CD14-positive monocyte (primary cell): Measurements from ENCODE around the gene TECPR1. TPM values are rescaled to one million over a fixed set of nuclear protein-coding genes. Genes with fewer than 3 reads are reported as not detected.

Experiments used
- DNase-seq, 3 donors: peaks; one replicate each; pipeline ENCODE4 v3.0.0-alpha.2; 2011 to 2022
- H2AFZ ChIP-seq: 2 replicates; pipeline ENCODE4 v1.6.0; 2012; ENCODE audit warnings: mild to moderate bottlenecking, low read depth, low read length, inconsistent platforms; ENCODE audit not compliant: insufficient read depth, poor library complexity, severe bottlenecking
- H3K27ac ChIP-seq, 2 donors: 1 replicate in 1 of 2; 2 replicates in 1 of 2; pipeline ENCODE4 v1.5.1; 2012 to 2013; ENCODE audit warnings: low read length in 2 of 2, control low read depth in 1 of 2, inconsistent platforms in 1 of 2, low read depth in 1 of 2, mild to moderate bottlenecking in 1 of 2
- H3K27me3 ChIP-seq, 2 donors: one replicate each; pipeline versions ENCODE4 v1.6.0 to v1.6.1; 2011 to 2013; ENCODE audit warnings: low read length in 2 of 2; ENCODE audit not compliant: control insufficient read depth in 2 of 2, insufficient read depth in 2 of 2
- H3K36me3 ChIP-seq, 2 donors: replicated peaks in 1 of 2; 1 replicate in 1 of 2; 2 replicates in 1 of 2; pipeline versions ENCODE4 v1.5.1 to v1.6.1; 2012 to 2013; ENCODE audit warnings: low read length in 2 of 2, control low read depth in 1 of 2, inconsistent platforms in 1 of 2, mild to moderate bottlenecking in 1 of 2; ENCODE audit not compliant: insufficient read depth in 2 of 2, control insufficient read depth in 1 of 2
- H3K4me1 ChIP-seq, 2 donors: 1 replicate in 1 of 2; 2 replicates in 1 of 2; pipeline versions ENCODE4 v1.5.1 to v1.6.1; 2012 to 2013; ENCODE audit warnings: low read length in 2 of 2, control low read depth in 1 of 2, inconsistent platforms in 1 of 2, mild to moderate bottlenecking in 1 of 2, moderate library complexity in 1 of 2; ENCODE audit not compliant: insufficient read depth in 2 of 2, control insufficient read depth in 1 of 2
- H3K4me2 ChIP-seq: replicated peaks from 2 replicates; pipeline ENCODE3; 2012; ENCODE audit warnings: low read length, moderate library complexity, mild to moderate bottlenecking; ENCODE audit not compliant: poor library complexity, severe bottlenecking; ENCODE audit errors: extremely low read depth
- H3K4me3 ChIP-seq, 3 experiments: fragments of 200-600 bp in 1 of 3; sonication (generic) in 1 of 3; replicated peaks in 1 of 3; 1 replicate in 2 of 3; 2 replicates in 1 of 3; pipeline ENCODE4 v1.5.1; 2011 to 2013; ENCODE audit warnings: low read length in 3 of 3, mild to moderate bottlenecking in 3 of 3, control low read depth in 2 of 3, low read depth in 2 of 3, inconsistent platforms in 1 of 3, moderate library complexity in 1 of 3
- H3K79me2 ChIP-seq: 2 replicates; pipeline ENCODE4 v1.6.0; 2012; ENCODE audit warnings: mild to moderate bottlenecking, control low read depth, inconsistent platforms, low read length, moderate library complexity; ENCODE audit not compliant: insufficient read depth
- H3K9ac ChIP-seq: 2 replicates; pipeline ENCODE4 v1.6.0; 2017; ENCODE audit warnings: low read length, mild to moderate bottlenecking; ENCODE audit not compliant: insufficient read depth, poor library complexity, severe bottlenecking
- H3K9me3 ChIP-seq, 2 donors: replicated peaks in 1 of 2; 1 replicate in 1 of 2; 2 replicates in 1 of 2; pipeline versions ENCODE4 v1.5.1 to v1.6.1; 2012 to 2013; ENCODE audit warnings: low read length in 2 of 2, control low read depth in 1 of 2; ENCODE audit not compliant: control insufficient read depth in 1 of 2, insufficient read depth in 1 of 2
- H4K20me1 ChIP-seq: 2 replicates; pipeline ENCODE4 v1.6.0; 2012; ENCODE audit warnings: mild to moderate bottlenecking, low read length, control low read depth, moderate library complexity; ENCODE audit not compliant: insufficient read depth
- H3K27ac Mint-ChIP-seq, 7 donors: one replicate each; pipeline ENCODE4 v1.8.0; 2020; ENCODE audit warnings: mild to moderate bottlenecking in 7 of 7, mixed read lengths in 7 of 7, moderate library complexity in 6 of 7, inconsistent platforms in 2 of 7
- H3K27me3 Mint-ChIP-seq, 3 donors: one replicate each; pipeline ENCODE4 v1.8.0; 2021 to 2022; ENCODE audit warnings: low read depth in 3 of 3, mild to moderate bottlenecking in 3 of 3, mixed read lengths in 3 of 3, moderate library complexity in 3 of 3, inconsistent platforms in 1 of 3
- H3K36me3 Mint-ChIP-seq, 2 donors: one replicate each; pipeline ENCODE4 v1.8.0; 2020; ENCODE audit warnings: mixed read lengths in 2 of 2, inconsistent platforms in 1 of 2, mild to moderate bottlenecking in 1 of 2
- H3K4me1 Mint-ChIP-seq: one replicate; pipeline ENCODE4 v1.8.0; 2020; ENCODE audit warnings: mild to moderate bottlenecking, mixed read lengths
- H3K4me3 Mint-ChIP-seq, 2 donors: one replicate each; pipeline ENCODE4 v1.8.0; 2020; ENCODE audit warnings: mild to moderate bottlenecking in 2 of 2, mixed read lengths in 2 of 2, moderate library complexity in 1 of 2
- H3K9me3 Mint-ChIP-seq, 7 donors: one replicate each; pipeline ENCODE4 v1.8.0; 2020 to 2022; ENCODE audit warnings: mixed read lengths in 7 of 7, mild to moderate bottlenecking in 6 of 7, moderate library complexity in 6 of 7, inconsistent platforms in 2 of 7
- CTCF ChIP-seq: fragments of 200-600 bp; IDR thresholded peaks from one replicate; pipeline ENCODE4 v1.8.0; 2022; ENCODE audit warnings: antibody characterized with exemption, mild to moderate bottlenecking
- WGBS: methylation state at CpG from one replicate; pipeline ENCODE4 v1.1.5; 2013; ENCODE audit warnings: missing lambda C conversion rate; ENCODE audit not compliant: insufficient coverage; 5-methylcytosine and 5-hydroxymethylcytosine counted together
- intact Hi-C, 2 donors: fragments of 100-400 bp; cut with micrococcal nuclease; formaldehyde crosslinking; loops; one replicate each; pipeline versions ENCODE4 v1.15.0 to v1.15.1; 2023
- polyA plus RNA-seq, 3 donors: library from polyadenylated mRNA; depleted of rRNA in 1 of 3; unstranded in 2 of 3; stranded (reverse) in 1 of 3; fragments of 300-500 nt in 2 of 3; fragments of >200 nt in 1 of 3; fragmentation: Illumina TruSeq in 2 of 3; gene quantifications; 1 replicate in 2 of 3; 2 replicates in 1 of 3; pipeline ENCODE4 v1.2.3, GENCODE V29; 2012 to 2021

The TECPR1 gene
- polyA plus RNA-seq, 3 donors = 5.7 to 20.0 (median 10.2) TPM

- Mint-ChIP-seq H3K4me1 (peaks cover 63% of the 10 kb centered on the region), H3K27me3 (no peaks in the 10 kb centered on the region), H3K9me3 (peaks cover 0 to 2% (median 0%) of the 10 kb centered on the region in 7 donors), H3K4me3 (peak overlapping the region; percentile 92 to 96), H3K36me3 (peaks cover 22 to 39% of the 10 kb centered on the region in 2 donors), H3K27ac (peak overlapping the region; percentile 81 to 96 (median 88))
- intact Hi-C loops = loop anchor here (5.0 to 10.0 kb wide), 2 partner anchors 36 to 116 kb away; no protein-coding TSS in a partner anchor
- 8% methylated on average over 4 of the region's 9 CpGs for WGBS
- Histone ChIP-seq H3K4me3 (peak overlapping the region; percentile 81 to 98 (median 83)), H3K4me2 (peak overlapping the region; percentile 82), H3K9me3 (no peaks in the 10 kb centered on the region), H2AFZ (peak overlapping the region; percentile 90), H3K4me1 (peaks cover 59 to 62% of the 10 kb centered on the region in 2 donors), H3K9ac (peak overlapping the region; percentile 79), H3K27me3 (no peaks in the 10 kb centered on the region), H3K36me3 (peaks cover under 1 to 2% of the 10 kb centered on the region in 2 donors), H3K27ac (peak overlapping the region; percentile 31 to 94), H3K79me2 (peaks cover 45% of the 10 kb centered on the region), H4K20me1 (peaks cover 10% of the 10 kb centered on the region)
- peak in 1 of 3 donors; percentile 10 for DNase-seq
- no peak for TF ChIP-seq CTCF
Observed at GRCh38 chr7:98251231-98251600, 816 bp downstream of the TECPR1 start.

- peaks cover 63 to 66% of the 10 kb centered on the region in 2 donors for H3K4me1 ChIP-seq
- no peaks in the 10 kb centered on the region for H3K36me3 ChIP-seq
- no peaks in the 10 kb centered on the region for H3K9me3 ChIP-seq
- intact Hi-C loops = loop anchor here (5.0 to 10.0 kb wide), 2 partner anchors 37 to 116 kb away; no protein-coding TSS in a partner anchor
- peak overlapping the region in 1 of 2 donors; percentile 94 for H3K27ac ChIP-seq
- peak in 1 of 3 donors; percentile 28 for DNase-seq
- Mint-ChIP-seq H3K9me3 (peaks cover 0 to 4% (median 0%) of the 10 kb centered on the region in 7 donors), H3K4me1 (peaks cover 67% of the 10 kb centered on the region), H3K4me3 (peak overlapping the region; percentile 71 to 92), H3K27me3 (no peaks in the 10 kb centered on the region), H3K27ac (peak overlapping the region; percentile 81 to 96 (median 88)), H3K36me3 (peaks cover 20 to 35% of the 10 kb centered on the region in 2 donors)
- H4K20me1 ChIP-seq = peaks cover 10% of the 10 kb centered on the region
- H3K79me2 ChIP-seq = peaks cover 45% of the 10 kb centered on the region
- TF ChIP-seq CTCF = no peak
- H3K27me3 ChIP-seq = no peaks in the 10 kb centered on the region
- WGBS = no CpG with 5 or more reads among the region's 3 CpGs
- H3K9ac ChIP-seq = no peak overlapping the region
- peak overlapping the region; percentile 82 for H3K4me2 ChIP-seq
- H2AFZ ChIP-seq = peak overlapping the region; percentile 90
- peak overlapping the region in 2 of 3 experiments; percentile 81 to 98 for H3K4me3 ChIP-seq
Observed at GRCh38 chr7:98250789-98251188, 1.2 kb downstream of the TECPR1 start.
